GM12892 (cell line): ENCODE data around the gene YBX2.

Experiments
- POLR2A ChIP-seq: IDR thresholded peaks from 2 replicates; pipeline ENCODE4 v1.6.1; 2011; ENCODE audit warnings: low read depth, low read length, control low read depth
- TAF1 ChIP-seq: IDR thresholded peaks from 2 replicates; pipeline ENCODE4 v1.6.1; 2011; ENCODE audit warnings: low read depth, mild to moderate bottlenecking, control low read depth, low read length, borderline replicate concordance

- TF ChIP-seq POLR2A (peak; percentile 10; the same call in 1 of the 2 replicates), TAF1 (no peak)
Observed at GRCh38 chr17:7250695-7251627, 43.5 kb downstream of the YBX2 start.
